Measurements from ENCODE around the gene HOMER1.
"Not testable (repeated sequence)": the region's sequence is repeated elsewhere in the genome, so short reads cannot be mapped to it uniquely, and the experiment has no call there.

HOMER1 gene

DNA sequence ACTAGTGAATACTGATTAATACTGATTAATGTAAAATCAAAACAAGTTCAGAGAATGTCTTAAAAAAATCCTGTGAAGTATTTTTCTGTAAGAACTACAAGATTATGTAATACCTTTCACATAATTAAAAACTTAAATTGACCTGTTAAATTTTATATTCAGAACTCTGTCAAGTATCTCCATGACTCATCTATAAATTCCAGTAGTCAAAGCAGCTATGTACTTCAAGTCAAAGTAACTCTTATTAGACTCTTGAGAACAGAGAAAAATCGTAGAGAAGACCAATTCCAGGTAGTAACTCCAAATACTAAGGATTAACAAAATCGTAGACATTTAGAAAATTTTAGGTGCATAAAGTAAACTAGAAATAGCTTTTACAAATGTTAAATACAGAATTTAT, 77.1 kb downstream of the HOMER1 start:
- Histone ChIP-seq H3K27ac (no peak overlapping the region), H3K4me3 (no peak overlapping the region)

DNA sequence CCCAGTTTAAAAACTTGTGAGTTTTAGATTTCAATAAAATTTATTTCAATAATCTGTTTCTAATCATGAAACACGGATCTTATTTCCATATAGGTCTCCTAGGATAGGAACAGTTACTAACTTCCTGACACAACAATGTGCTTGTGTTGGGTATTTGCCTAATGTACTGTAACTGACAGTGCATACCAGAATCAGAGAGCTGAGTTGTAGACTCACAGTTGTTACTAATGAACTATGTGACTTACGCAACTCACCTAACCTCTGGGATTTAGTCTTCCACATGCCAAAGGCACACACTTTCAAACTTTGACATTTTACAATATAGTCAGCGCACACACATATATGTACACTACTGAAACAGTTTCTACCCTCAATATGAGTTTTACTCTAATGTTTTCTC, 77.7 kb downstream of the HOMER1 start:
- H3K27ac ChIP-seq = no peak overlapping the region
- no peak overlapping the region for H3K4me3 ChIP-seq

DNA sequence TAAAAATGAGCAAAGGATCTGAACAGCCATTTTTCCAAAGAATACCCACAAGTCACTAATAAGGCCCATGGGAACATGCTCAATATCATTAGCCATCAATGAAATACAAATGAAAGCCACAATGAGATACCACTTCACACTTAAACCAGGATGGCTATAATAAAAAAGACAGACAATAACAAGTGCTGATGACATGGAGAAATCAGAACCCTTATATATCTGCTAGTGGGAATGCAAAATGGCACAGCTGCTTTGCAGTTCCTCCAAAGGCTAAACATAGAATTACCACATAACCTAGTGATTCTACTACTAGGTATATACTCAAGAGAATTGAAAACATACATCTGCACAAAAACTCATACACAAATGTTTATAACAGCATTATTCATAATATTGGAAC, 83.7 kb downstream of the HOMER1 start:
- Histone ChIP-seq H3K4me3 (no peak overlapping the region), H3K27ac (no peak overlapping the region)

DNA sequence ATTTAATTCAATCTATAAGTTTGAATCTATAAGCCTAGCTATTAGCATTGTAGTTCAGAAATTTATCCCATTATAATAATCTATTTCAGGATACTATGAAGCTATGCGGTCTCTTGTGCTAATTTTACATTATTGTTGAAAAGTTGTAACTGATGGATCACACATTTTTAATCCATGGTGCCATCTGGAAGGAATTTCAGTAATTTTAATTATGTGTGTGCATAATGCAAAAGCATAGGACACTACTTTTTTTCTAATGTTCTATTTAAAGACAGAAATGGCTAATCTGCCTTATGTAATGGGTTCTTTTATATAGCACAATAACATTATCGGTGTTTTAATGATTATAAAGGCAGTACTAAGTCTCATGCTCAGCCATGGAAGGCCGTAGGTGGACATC, 90.6 kb downstream of the HOMER1 start:
- H3K4me3 ChIP-seq = no peak overlapping the region
- H3K27ac ChIP-seq = no peak overlapping the region

DNA sequence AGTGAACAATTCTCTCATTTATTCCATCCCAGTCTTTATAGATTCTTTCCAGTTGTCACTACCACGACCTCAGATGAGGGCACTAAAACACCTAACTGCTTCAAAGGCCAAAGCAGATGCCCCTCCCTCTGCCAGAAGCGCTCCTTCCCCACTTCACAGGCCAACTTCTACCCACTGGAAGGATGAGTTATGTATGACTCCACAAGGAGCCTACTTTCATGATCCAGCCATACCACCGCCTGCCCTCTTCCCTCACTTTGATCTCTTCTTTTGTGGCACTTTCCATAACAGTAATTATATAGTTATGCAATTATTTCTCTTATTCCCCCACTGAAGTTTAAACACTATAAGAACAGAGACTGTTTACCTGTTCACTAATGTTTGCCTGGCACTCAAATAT, 93.7 kb downstream of the HOMER1 start:
- Histone ChIP-seq H3K27ac (no peak overlapping the region), H3K4me3 (no peak overlapping the region)

DNA sequence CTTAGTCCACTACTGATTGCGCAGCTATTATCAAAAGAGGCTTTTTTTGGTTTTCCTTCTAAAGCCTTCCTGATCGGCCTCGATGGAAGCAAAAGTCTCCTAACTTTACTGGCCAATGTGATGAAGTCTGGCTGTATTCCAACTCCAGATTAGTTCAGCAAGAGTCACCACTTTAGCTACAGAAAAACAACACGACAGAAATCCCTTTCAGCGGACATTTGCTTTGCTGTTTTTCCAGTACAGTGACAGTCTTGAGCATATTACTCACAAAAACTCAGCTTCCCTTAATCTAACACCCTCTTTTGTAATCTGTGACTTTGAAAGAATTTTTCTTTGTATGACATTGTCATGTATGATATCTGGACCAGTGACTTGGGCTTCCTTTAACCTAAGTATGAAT, 95.7 kb downstream of the HOMER1 start:
- no peak overlapping the region for H3K4me3 ChIP-seq
- H3K27ac ChIP-seq = no peak overlapping the region

DNA sequence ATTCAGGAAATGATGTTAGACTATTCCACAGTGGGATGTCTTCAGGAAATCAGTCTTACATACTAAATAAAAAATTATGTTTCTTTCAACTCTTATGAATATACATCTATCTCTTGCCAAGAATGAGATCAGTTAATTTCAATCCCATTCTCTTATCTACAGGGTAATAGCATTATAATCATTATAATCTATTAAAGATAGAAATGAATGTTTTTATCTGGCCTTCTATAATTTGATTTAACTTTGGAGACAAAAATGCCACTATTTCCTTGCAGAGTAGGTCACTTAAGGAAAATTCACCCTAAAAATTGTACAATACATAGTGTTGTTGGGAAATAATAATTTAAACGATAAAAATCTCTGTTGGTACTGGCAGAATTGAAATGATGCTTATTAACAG, 96.4 kb downstream of the HOMER1 start:
- Histone ChIP-seq H3K27ac (no peak overlapping the region), H3K4me3 (no peak overlapping the region)

DNA sequence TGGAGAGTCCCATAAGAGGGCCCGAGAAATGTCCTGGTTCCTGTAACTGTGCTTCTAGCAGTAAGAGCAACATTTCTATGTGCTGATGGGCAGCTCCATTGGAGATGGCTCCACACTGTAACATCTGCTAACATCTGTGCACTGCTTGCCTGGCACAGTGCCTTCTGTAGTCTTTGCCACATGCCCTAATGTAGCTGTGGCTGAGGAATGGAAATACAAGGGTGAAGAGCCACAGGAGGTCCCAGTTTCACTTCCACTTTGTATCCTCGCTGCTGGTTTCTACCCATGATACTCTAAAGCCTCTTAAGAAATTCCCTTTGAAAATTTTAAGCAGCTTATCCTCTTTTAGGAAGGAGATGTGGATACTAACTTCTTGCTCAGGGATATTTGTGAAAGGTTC, 97.4 kb downstream of the HOMER1 start:
- no peak overlapping the region for H3K4me3 ChIP-seq
- H3K27ac ChIP-seq = no peak overlapping the region

DNA sequence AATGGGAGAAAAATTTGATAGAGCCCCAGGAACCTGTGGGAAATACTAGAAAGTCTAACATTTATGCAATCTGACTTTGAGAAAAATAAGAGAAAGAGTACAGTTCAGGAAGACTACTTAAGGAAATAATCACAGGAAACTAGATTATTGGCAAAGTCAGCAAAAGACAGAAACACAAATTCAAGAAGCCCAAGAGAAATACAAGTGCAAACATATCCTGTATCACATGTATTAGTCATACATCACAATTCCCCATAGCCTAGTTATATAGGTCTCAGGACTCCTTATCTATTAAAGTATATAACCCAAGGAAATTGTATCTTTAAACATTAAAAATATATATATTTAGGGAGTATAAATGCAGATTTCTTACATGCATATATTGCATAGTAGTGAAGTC, 100.8 kb downstream of the HOMER1 start:
- Histone ChIP-seq H3K4me3 (no peak overlapping the region), H3K27ac (no peak overlapping the region)

DNA sequence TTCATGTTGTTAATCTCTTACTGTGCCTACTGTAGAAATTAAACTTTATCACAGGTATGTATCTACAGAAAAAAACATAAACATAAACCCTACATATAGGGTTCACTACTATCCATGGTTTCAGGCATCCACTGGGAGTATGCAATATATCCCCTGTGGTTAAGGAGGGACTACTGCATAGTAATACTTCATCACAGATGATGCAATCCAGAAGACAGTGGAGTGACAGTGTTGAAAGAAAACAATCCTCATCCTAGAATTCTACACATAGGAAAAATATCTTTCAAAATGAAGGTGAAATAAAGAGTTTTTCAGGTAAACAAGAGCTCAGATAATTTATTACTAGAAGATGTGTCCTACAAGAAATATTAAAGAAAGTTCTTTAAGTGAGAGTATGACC, 105.9 kb downstream of the HOMER1 start:
- H3K4me3 ChIP-seq = no peak overlapping the region
- no peak overlapping the region for H3K27ac ChIP-seq

DNA sequence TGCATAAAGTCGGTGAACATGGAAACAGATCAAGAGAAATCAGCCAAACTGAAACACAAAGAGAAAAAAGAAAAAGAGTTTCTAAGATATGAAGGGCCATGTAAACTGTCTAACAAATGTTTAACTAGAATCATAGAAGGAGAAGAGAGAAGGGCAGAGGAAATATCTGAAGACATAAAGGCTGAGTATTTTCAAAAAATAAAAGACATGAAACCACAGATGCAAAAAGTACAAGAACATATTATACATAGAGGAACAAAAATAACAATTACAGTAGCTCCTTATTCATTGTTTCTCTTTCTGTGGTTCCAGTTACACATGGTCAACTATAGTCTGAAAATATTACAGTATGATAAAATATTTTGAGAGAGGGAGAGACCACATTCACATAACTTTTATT, 106.3 kb downstream of the HOMER1 start:
- Histone ChIP-seq H3K27ac (no peak overlapping the region), H3K4me3 (no peak overlapping the region)

DNA sequence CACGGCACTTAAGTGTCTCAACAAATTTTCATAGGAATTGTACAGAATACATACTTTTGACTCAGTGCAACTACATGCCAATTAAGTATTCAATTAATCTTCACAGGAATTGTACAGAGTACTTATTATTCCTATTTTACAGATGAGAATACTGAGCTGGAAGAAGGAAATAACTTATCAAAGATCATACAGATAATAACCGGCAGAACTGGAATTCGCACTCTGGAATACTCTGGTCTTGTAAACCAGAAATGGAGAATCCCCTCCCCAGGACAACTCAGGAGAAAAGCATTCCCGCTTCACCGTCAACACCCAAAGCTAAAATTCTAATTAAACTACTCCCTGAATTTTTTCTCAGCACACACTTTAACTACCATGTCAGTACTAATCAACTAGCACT, 112.7 kb downstream of the HOMER1 start:
- no peak overlapping the region for H3K4me3 ChIP-seq
- H3K27ac ChIP-seq = no peak overlapping the region

DNA sequence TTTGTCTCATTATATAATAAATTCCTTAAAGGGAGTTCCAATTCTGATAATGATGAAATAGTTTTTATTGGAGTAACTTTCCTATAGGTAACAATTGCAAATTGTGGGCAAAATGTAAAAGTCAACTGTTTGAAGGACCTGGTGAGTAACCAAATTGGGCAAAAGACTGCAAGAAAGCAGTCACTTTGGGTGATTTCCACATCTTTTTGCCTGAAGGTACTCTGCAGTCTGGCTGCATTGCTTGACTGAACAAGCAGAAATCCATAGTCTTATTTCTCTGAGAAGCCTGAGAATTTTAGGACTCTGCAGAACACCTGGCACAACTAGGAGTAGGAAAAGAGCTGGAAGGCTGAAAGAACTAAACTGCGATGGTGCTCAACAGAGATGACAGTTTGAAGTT, 114.9 kb downstream of the HOMER1 start:
- Histone ChIP-seq H3K27ac (no peak overlapping the region), H3K4me3 (no peak overlapping the region)

DNA sequence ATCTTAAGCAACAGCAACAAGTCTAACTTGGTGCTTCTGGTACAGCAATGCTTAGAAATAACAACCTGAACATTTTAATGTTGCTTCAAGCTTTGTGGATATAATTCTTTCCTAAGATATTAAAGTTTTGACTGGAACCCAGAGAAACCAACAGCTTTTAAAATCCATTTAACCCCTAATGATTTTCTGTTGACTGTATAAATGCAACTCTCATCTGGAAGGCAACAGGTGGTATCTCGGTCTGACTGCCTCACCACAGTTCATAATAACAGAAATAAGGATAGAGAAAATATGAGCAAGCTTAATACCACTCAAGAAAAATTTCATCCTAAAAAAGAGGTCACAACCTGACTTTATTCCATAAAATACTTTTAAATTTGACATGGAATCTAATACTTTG, 116.9 kb downstream of the HOMER1 start:
- Histone ChIP-seq H3K4me3 (no peak overlapping the region), H3K27ac (no peak overlapping the region)

DNA sequence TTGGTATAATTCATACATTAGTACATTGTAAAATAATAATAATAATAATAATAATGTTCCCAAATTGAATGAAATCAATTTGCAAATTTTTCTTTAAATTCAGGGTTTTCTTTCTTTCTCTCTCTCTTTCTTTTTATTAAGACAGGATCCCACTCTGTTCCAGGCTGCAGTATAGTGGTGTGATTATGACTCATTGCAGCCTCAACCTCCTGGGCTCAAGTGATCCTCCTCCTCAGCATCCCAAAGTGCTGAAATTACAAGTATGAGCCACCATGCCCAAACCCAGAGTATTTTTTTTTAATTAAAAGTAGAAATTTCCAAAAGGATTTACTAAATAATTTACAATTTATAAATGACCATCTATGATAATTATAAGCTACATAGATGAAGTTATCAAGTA, 117.7 kb downstream of the HOMER1 start:
- no peak overlapping the region for H3K27ac ChIP-seq
- H3K4me3 ChIP-seq = no peak overlapping the region

DNA sequence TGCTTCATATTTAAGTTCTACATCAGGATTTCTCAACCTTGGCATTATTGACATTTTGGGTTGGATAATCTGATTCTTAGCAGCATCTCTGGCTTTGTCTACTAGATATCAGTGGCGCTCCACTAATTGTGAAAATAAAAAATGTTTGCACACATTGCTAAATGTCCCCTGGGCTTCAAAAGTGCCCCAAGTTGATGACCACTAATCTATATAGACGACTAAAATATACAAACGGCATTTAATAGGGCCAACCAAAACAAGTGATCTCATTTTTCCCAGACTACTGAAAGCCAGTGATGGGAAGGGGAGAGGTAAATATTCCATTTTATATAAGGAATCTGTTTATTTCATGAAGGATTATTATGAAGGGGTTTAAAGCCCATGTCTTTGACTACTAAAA, 118.6 kb downstream of the HOMER1 start:
- Histone ChIP-seq H3K4me3 (no peak overlapping the region), H3K27ac (no peak overlapping the region)

DNA sequence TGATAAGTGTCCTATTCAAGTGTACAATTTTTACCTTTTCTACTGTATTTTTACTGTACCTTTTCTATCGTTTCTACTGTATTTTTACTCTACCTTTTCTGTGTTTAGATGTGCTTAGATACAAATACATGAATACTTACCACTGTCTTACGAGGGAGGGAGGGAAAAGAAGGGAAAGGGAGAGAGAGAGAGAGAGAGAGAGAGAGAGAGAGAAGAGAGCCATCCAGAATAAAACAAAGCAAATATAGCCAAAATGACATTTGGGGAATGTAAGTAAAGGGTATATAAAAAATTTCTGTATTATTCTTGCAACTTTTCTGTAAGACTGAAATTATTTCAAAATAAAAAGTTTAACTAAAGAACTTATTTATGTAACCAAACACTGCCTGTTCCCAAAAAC, 121.2 kb downstream of the HOMER1 start:
- Histone ChIP-seq H3K4me3 (no peak overlapping the region), H3K27ac (no peak overlapping the region)

DNA sequence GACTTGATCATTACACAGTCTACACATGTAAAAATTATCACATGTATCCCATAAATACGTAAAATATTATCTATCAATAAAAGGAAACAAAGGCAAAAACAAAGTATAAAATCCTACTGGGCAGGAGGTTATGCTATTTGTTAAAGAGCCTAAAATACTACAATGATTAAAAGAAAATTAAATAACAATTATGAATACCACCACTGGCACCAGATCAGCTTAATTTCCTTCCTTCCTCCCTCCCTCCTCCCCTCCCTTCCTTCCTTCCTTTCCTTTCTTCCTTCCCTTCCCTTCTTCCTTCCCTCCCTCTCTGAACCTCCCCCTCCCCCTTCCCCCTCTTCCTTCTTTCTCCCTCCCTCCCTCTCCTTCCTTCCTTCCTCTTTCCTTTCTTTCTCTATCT, 127.3 kb downstream of the HOMER1 start:
- no peak overlapping the region for H3K27ac ChIP-seq

DNA sequence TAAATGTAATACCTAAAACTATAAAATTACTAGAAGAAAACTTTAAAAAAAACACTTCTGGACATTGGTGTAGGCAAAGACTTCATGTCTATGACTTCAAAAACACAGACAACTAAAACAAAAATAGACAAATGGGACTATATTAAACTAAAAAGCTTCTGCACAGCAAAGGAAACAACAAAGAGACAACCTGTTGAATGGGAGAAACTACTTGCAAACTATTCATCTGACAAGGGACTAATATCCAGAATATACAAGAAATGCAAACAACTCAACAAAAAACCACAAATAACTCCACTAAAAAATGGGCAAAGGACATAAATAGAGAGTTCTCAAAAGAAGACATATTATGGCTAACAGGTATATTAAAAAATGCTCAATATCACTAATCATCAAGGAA, 128.8 kb downstream of the HOMER1 start:
- not testable (repeated sequence) for H3K4me3 ChIP-seq, H3K27ac ChIP-seq

More for the DNA sequence above, 127.3 kb downstream of the HOMER1 start:
- no peak overlapping the region for H3K4me3 ChIP-seq

DNA sequence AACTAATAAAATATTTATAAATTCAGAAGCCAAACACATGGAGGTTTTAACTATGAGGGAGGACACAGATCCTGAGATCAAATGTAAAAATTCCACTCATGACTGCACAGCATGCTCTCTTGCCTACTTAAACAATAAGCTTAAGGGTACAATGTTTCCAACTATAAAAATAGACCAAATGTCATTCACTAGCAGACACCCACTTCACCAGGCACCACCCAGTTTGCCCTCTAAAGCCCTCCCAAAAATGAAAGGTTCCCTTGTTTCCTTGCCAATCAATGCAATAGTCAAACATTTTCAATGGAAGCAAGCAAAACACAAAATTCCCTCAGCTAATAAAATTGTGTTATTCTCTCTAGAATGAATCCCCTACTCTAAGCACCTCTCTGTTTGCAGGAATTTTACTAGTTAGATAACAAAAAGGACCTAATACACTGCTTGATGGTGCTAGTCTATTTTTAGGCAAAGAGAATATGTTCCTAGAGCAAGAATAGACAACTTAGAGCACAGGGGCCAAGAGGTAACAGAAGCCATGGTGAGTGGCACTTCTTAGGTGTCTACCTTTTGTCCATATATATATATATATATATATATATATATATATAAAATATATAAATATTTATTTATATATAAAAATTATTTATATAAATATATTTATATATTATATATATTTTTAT, 135.3 kb downstream of the HOMER1 start:
- Histone ChIP-seq H3K4me3 (no peak overlapping the region), H3K27ac (no peak overlapping the region)

DNA sequence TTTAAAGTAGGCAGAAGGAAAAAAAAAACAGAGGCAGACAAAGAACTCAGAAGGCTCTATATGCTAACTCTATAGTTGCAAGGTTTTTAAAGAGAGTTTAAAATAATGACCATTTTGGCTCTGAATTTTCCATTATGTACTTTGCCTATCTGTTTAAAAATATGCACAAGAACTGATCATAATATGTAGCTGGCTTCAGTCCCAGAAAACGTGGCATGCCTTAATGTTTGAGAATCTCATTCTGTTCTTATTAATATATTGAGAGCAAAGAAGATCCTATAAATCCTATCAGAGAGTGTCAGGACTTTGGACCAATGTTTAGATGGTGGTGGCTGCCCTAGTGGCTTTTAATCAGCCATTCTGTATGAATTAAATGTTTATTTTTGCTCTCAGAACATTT, 156.5 kb downstream of the HOMER1 start:
- Histone ChIP-seq H3K4me3 (no peak overlapping the region), H3K27ac (no peak overlapping the region)

DNA sequence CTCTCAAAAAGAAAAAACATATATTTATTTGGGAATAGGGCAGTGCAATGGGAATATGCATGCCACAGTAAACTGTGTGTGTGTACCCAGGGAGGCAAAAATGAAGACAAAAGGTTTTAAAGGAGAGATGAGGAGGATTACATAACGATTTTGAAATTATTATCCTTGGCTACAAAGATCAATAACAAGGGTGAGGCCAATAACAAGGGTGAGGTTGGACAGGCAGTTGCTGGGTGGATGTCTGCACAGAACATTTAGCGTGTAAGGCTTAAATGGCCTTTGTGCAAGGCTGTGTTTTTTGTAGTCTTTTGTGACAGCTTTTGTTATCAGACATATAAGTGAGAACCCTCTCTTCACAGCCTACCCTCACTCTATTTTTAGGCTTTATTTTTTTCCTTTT, 164.1 kb downstream of the HOMER1 start:
- H3K4me3 ChIP-seq = no peak overlapping the region
- no peak overlapping the region for H3K27ac ChIP-seq

DNA sequence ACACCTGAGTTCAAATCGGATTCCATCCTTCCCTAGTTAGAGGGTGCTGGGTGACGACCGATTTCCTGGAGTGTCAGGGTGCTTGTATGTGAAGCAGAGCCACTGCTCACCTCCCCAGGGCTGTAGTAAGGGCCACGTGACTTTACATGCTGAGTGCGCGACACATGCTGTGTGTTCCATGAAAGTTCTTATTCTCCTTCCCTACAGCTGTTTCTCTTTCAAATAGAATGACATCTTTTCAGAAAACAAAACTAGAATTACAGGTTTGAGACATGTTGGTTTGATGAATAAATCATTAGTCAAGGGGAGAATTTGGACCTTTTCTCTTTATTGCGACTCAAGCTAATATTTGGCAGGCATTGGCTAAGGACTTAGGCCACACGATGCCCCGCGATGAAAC, 164.9 kb downstream of the HOMER1 start:
- Histone ChIP-seq H3K4me3 (no peak overlapping the region), H3K27ac (peak overlapping the region in 1 of 21 experiments; percentile 4)
